HAP-1 (cell line): ENCODE results near the gene RFK.
"Not testable (repeated sequence)": the region's sequence is repeated elsewhere in the genome, so short reads cannot be mapped to it uniquely, and the experiment has no call there.

Experiments used
- DNase-seq, 2 experiments: peaks; one replicate each; pipeline ENCODE4 v3.0.0-alpha.2; 2016 to 2020; ENCODE audit warnings: low spot score in 2 of 2
- H3K27me3 ChIP-seq: fragments of 250-450 bp; sonication (Bioruptor Pico); 2 replicates; pipeline ENCODE4 v1.5.1; 2020; ENCODE audit warnings: low read depth, mild to moderate bottlenecking, moderate library complexity
- H3K36me3 ChIP-seq: fragments of 250-450 bp; sonication (Bioruptor Pico); replicated peaks from 2 replicates; pipeline ENCODE4 v1.5.1; 2020; ENCODE audit warnings: mild to moderate bottlenecking
- H3K4me1 ChIP-seq: fragments of 250-450 bp; sonication (Bioruptor Pico); 2 replicates; pipeline ENCODE4 v1.5.1; 2020; ENCODE audit warnings: mild to moderate bottlenecking
- H3K4me3 ChIP-seq: fragments of 250-450 bp; sonication (Bioruptor Pico); 2 replicates; pipeline ENCODE4 v1.5.1; 2020; ENCODE audit warnings: mild to moderate bottlenecking, moderate library complexity
- H3K9me3 ChIP-seq: fragments of 250-450 bp; sonication (Bioruptor Pico); 2 replicates; pipeline ENCODE4 v1.5.1; 2020; ENCODE audit warnings: mild to moderate bottlenecking, moderate library complexity
- in situ Hi-C: fragments of 300-500 bp; cut with MboI; formaldehyde crosslinking; loops from 3 replicates; pipeline ENCODE4 v1.14.3; 2020; ENCODE audit warnings: low sequenced_read_pairs, inconsistent platforms, mixed read lengths

Gene RFK

GRCh38 chr9:76373173-76373783 lies 20.9 kb downstream of the RFK start:
- H3K9me3 ChIP-seq = no peaks in the 10 kb centered on the region
- no peaks in the 10 kb centered on the region for H3K27me3 ChIP-seq
- no peak overlapping the region for H3K4me3 ChIP-seq
- in situ Hi-C loops = no loop called here
- peaks cover 13% of the 10 kb centered on the region for H3K4me1 ChIP-seq
- no peak for DNase-seq
- no peaks in the 10 kb centered on the region for H3K36me3 ChIP-seq

GRCh38 chr9:76372336-76372735 lies 21.9 kb downstream of the RFK start:
- Histone ChIP-seq H3K4me3 (no peak overlapping the region), H3K27me3 (no peaks in the 10 kb centered on the region), H3K36me3 (no peaks in the 10 kb centered on the region), H3K9me3 (no peaks in the 10 kb centered on the region), H3K4me1 (peaks cover 13% of the 10 kb centered on the region)
- no peak for DNase-seq
- in situ Hi-C loops = no loop called here

DNA sequence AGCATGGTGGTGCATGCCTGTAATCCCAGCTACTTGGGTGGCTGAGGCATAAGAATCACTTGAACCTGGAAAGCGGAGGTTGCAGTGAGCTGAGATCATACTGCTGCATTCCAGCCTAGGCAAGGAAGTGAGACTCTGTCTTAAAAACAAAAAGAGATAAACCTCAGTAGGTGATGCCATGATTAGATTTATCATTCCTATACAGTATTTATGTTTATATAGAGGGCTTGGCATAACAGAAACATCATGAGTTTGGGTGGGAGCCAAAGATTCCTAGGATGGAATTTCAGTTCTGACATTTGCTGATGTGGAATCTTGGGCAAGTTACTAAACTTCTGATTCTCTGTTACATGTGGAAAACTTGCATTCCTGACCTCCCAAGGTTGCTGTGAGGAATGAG lies 22.3 kb downstream of the RFK start:
- no peaks in the 10 kb centered on the region for H3K27me3 ChIP-seq
- no peak for DNase-seq
- no peaks in the 10 kb centered on the region for H3K36me3 ChIP-seq
- H3K9me3 ChIP-seq = no peaks in the 10 kb centered on the region
- H3K4me1 ChIP-seq = peaks cover 13% of the 10 kb centered on the region
- in situ Hi-C loops = no loop called here
- H3K4me3 ChIP-seq = no peak overlapping the region

- in situ Hi-C loops = no loop called here
- peak; percentile 18 to 67 for DNase-seq
- peaks cover 13% of the 10 kb centered on the region for H3K4me1 ChIP-seq
These were observed 23.7 kb downstream of the RFK start for GRCh38 chr9:76370396-76371023.

DNA sequence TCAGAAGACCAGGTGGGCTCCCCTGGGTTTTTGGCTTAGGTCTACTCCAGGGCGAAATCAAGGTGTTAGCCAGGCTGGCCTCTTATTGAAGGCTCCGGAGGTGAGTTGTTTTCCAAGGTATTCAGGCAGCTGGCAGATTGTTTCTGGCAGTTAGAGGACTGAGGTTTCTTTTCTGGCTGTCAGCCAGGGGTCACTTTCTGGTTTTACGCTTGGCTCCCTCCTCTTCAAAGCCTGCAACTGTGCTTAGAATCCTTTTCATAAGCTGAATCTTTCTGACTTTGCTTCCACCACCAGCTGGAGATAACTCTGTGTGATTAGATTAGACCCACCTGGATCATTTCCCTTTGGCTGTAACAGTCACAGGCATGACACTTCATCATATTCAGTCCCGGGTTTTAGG lies 24.6 kb downstream of the RFK start:
- H3K9me3 ChIP-seq = no peaks in the 10 kb centered on the region
- no peaks in the 10 kb centered on the region for H3K27me3 ChIP-seq
- peak in 1 of 2 experiments; percentile 46 for DNase-seq
- peaks cover 16% of the 10 kb centered on the region for H3K4me1 ChIP-seq
- no peak overlapping the region for H3K4me3 ChIP-seq
- in situ Hi-C loops = no loop called here
- no peaks in the 10 kb centered on the region for H3K36me3 ChIP-seq

More at GRCh38 chr9:76370396-76371023, 23.7 kb downstream of the RFK start:
- Histone ChIP-seq H3K4me3 (no peak overlapping the region), H3K36me3 (no peaks in the 10 kb centered on the region), H3K9me3 (no peaks in the 10 kb centered on the region), H3K27me3 (no peaks in the 10 kb centered on the region)

DNA sequence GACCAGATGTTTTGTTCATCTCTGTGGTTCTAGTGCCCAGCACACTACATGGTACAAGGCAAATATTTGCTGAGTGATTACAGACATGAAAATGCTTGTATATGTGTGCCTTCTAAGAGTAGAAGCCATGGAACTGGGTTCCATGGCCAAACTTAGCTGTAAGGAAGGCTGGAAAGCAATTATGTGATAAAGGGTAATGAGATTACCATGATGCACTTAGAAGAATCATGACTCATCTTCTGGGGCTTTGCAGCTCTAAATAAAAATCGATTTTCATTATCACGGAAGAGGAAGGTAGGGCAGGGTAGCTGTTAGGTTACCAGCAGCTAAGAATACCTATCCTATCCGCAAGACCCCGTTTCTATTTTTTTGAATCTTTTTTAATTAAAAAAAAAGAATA lies 28.0 kb downstream of the RFK start:
- in situ Hi-C loops = no loop called here
- H3K27me3 ChIP-seq = 0 out of 2 replicates have a peak, but pooled peaks cover 2% of the 10 kb centered on the region
- no peaks in the 10 kb centered on the region for H3K9me3 ChIP-seq
- H3K36me3 ChIP-seq = no peaks in the 10 kb centered on the region
- no peak for DNase-seq
- H3K4me3 ChIP-seq = no peak overlapping the region
- peaks cover 11% of the 10 kb centered on the region for H3K4me1 ChIP-seq

DNA sequence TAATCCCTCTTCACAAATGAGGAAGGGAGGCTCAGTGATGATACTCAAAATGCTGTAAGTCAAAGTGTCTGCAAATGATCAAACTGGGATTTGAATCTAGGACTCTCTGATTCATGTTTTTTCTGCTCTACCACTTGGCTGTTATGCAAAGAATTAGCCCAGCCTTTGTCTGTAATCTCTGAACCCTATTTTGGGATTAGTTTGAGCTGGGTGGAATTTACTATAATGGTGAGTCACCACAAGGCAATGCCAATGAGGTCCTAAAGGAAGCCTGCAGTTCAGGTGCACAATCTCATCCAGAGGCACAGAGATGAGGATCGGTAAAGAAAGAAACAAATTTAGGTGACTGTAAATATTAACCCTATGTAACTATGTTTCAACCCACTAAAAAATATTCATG lies 29.2 kb downstream of the RFK start:
- Histone ChIP-seq H3K36me3 (no peaks in the 10 kb centered on the region), H3K4me3 (no peak overlapping the region), H3K27me3 (0 out of 2 replicates have a peak, but pooled peaks cover 5% of the 10 kb centered on the region), H3K9me3 (no peaks in the 10 kb centered on the region), H3K4me1 (peaks cover 3% of the 10 kb centered on the region)
- in situ Hi-C loops = no loop called here
- DNase-seq = peak in 1 of 2 experiments; percentile 36

DNA sequence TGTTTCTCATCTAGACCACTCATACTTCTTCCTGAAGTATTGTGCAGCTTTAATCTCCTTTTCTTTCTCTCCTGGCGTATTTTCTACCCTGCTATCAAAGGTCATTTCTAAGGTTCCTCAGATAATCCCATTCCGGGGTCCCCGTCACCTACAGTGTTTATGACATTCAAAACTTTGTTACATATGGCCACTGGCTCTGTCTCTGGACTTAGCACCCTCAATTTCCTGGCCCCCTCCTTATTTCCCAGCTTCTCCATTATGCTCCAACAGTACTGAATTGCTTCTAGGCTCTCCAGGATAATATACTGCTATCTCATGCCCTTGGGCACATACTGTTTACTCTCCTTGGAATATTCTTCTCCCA lies 31.2 kb downstream of the RFK start:
- no peak overlapping the region for H3K4me3 ChIP-seq
- in situ Hi-C loops = no loop called here

GRCh38 chr9:76362332-76363031 lies 31.7 kb downstream of the RFK start:
- H3K36me3 ChIP-seq, in situ Hi-C loops, H3K4me1 ChIP-seq, H3K4me3 ChIP-seq, DNase-seq, H3K9me3 ChIP-seq: not testable (repeated sequence)
- 0 out of 2 replicates have a peak, but pooled peaks cover 15% of the 10 kb centered on the region for H3K27me3 ChIP-seq

More for the DNA sequence above, 31.2 kb downstream of the RFK start:
- H3K4me1 ChIP-seq = peaks cover 3% of the 10 kb centered on the region
- H3K36me3 ChIP-seq = no peaks in the 10 kb centered on the region
- no peaks in the 10 kb centered on the region for H3K9me3 ChIP-seq
- DNase-seq = no peak
- H3K27me3 ChIP-seq = 0 out of 2 replicates have a peak, but pooled peaks cover 15% of the 10 kb centered on the region

- H3K9me3 ChIP-seq = no peaks in the 10 kb centered on the region
- H3K36me3 ChIP-seq = no peaks in the 10 kb centered on the region
- no peak overlapping the region for H3K4me3 ChIP-seq
- in situ Hi-C loops = no loop called here
- DNase-seq = no peak
- no peaks in the 10 kb centered on the region; the same call in 1 of the 2 replicates for H3K4me1 ChIP-seq
- peaks cover 17% of the 10 kb centered on the region; the same call in 1 of the 2 replicates for H3K27me3 ChIP-seq
These were observed 34.5 kb downstream of the RFK start for GRCh38 chr9:76359766-76360165.

GRCh38 chr9:76359365-76359764 lies 34.9 kb downstream of the RFK start:
- Histone ChIP-seq H3K4me1 (no peaks in the 10 kb centered on the region), H3K36me3 (no peaks in the 10 kb centered on the region), H3K4me3 (no peak overlapping the region), H3K27me3 (peaks cover 17% of the 10 kb centered on the region; the same call in 1 of the 2 replicates), H3K9me3 (no peaks in the 10 kb centered on the region)
- in situ Hi-C loops = no loop called here
- no peak for DNase-seq

DNA sequence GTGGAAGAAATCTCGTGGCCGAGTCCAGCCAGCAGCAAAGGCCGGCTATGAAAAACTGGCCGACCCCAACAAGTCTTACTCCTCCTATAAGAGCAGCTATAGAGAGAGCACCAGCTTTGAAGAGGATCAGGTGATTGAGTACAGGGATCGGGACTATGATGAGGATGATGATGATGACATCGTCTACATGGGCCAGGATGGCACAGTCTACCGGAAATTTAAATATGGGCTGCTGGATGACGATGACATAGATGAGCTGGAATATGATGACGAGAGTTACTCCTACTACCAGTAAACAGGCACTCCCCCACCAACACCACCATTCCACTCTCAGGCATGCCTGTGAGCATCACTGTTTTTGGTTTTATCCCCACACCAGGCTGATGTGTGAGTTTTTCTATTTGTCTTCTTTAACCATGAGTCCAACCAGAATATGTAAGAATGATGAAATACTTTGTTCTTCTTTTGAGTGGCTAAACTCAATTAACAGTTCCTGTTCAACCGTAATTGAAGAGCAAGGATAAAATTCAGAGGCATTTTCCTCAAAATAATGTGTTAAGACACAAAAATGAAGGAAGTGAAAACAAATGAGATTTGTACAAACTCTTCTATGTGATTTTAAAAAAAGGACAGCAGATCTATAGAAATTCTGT lies 35.5 kb downstream of the RFK start:
- no peaks in the 10 kb centered on the region for H3K4me1 ChIP-seq
- H3K27me3 ChIP-seq = peaks cover 15% of the 10 kb centered on the region; the same call in 1 of the 2 replicates
- H3K9me3 ChIP-seq = no peaks in the 10 kb centered on the region
- no peak overlapping the region for H3K4me3 ChIP-seq
- no peaks in the 10 kb centered on the region for H3K36me3 ChIP-seq
- in situ Hi-C loops = no loop called here
- no peak for DNase-seq

DNA sequence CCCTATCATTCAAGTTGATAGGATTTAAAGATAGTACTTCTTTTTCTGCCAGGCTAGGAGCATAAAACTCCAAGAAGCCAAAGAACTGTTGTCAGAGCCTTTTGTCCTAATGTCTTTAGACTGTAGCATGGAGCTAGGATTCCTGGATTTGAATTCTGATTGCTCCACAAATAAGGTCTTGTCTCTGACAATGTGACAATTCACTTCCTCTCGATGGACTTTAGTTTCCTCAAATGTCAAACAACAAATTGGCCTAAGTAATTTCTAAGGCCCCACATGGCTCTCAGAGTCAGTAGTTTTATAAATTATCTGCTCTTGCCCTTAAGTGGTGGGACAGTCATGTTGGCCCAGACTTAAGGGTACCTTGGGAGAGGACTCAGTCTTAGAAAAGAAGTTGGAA lies 36.7 kb downstream of the RFK start:
- Histone ChIP-seq H3K4me1 (no peaks in the 10 kb centered on the region), H3K36me3 (no peaks in the 10 kb centered on the region), H3K4me3 (no peak overlapping the region), H3K9me3 (no peaks in the 10 kb centered on the region), H3K27me3 (peaks cover 15% of the 10 kb centered on the region; the same call in 1 of the 2 replicates)
- DNase-seq = no peak
- in situ Hi-C loops = no loop called here

- H3K27me3 ChIP-seq = peaks cover 23% of the 10 kb centered on the region; the same call in 1 of the 2 replicates
- in situ Hi-C loops = no loop called here
- no peaks in the 10 kb centered on the region for H3K9me3 ChIP-seq
- H3K4me3 ChIP-seq = no peak overlapping the region
- no peaks in the 10 kb centered on the region for H3K4me1 ChIP-seq
- no peaks in the 10 kb centered on the region for H3K36me3 ChIP-seq
- DNase-seq = no peak
These were observed 38.3 kb downstream of the RFK start for GRCh38 chr9:76355886-76356285.
